Suprapubic skin (tissue), 4 donors: ENCODE data around the gene MEIOB.

Source experiments
- CTCF ChIP-seq, 2 donors: fragments of 200-600 bp in 1 of 2; fragments of 450-650 bp in 1 of 2; sonication (generic) in 1 of 2; IDR thresholded peaks; one replicate each; pipeline ENCODE4 v1.5.1; 2016 to 2019; ENCODE audit warnings: antibody characterized with exemption in 2 of 2, mild to moderate bottlenecking in 1 of 2, moderate library complexity in 1 of 2
- POLR2A ChIP-seq, 2 donors: fragments of 450-650 bp; IDR thresholded peaks; one replicate each; pipeline ENCODE4 v1.6.1; 2017; ENCODE audit warnings: antibody characterized with exemption in 2 of 2, mild to moderate bottlenecking in 2 of 2, moderate library complexity in 2 of 2
- POLR2AphosphoS5 ChIP-seq, 3 donors: sonication (generic); formaldehyde crosslinking; IDR thresholded peaks; one replicate each; pipeline ENCODE4 v1.6.1; 2017; ENCODE audit warnings: antibody characterized with exemption in 3 of 3

- no peak for TF ChIP-seq CTCF (IDR thresholded peaks at IDR 0.05)
- TF ChIP-seq POLR2A (IDR thresholded peaks at IDR 0.05): no peak
- no peak for TF ChIP-seq POLR2AphosphoS5 (IDR thresholded peaks at IDR 0.05)
These were observed 48.1 kb downstream of the MEIOB start for GRCh38 chr16:1823821-1824220.
